ENCODE results near the gene TBC1D22A. TPM values are rescaled to one million over a fixed set of nuclear protein-coding genes. Genes with fewer than 3 reads are reported as not detected.
A peak's percentile ranks its signal among the peaks of the same experiment; 100 is the strongest.

Gene TBC1D22A
- total RNA-seq, 1 experiment from 2014 or later, result 20.9 TPM

DNA sequence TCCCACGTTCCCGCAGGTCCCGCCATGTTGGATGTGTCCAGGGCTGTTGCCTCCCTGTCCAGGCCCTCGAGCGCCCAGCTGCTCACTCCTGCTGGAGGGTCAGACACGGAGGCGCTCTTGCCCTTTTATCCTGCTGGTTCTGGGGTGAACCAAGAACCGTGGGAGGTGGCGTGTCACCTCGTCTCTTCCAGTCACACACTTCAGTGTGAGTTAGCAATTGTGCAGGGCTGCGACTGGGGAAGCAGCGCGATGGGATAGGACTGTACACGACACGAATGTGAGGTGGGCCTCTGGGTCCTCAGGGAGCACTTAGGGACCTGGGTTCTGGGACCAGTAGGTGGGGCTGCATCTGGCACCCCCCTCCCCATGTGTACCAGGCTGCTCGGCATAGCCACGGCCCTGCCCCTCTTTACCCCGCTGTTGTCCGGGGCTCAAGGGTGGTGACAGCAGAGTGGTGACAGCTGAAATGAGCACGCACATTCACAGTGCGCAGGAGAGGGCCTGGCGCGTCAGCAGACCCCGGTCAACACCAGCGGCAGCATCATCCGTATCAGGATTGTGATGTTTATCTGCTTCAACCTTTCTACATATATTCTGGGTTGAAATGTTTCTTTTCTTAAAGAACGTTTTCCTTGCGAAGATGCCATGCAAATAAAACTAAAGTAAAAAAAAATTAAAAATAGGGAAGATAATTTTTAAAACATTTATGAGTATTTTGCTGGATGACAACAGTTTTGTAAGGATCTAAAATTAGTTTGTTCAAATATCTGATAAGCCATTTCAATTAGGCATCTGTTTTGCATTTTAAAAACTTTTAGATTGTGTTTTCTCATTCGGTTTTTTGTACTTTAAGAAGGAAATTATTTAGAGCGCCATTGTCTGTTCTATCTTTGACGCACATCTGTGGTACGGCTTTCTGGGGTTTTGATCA, 210.7 kb downstream of the TBC1D22A start:
- H3K4me3 ChIP-seq (replicated peaks in 1 of 2; ENCODE audit: low read depth in 1 of 2, low read length in 2 of 2), result no peak overlapping the region
- no peak for DNase-seq (ENCODE audit: low read depth, low spot score)
- no TSS peak for BruUV-seq (replicated peaks)
- intact Hi-C loops (cut with micrococcal nuclease), result no loop called here
- no peak overlapping the region for H2AFZ ChIP-seq (ENCODE audit: low read depth, low read length, poor library complexity, severe bottlenecking)
- no peaks in the 10 kb centered on the region for H3K27me3 ChIP-seq (ENCODE audit: insufficient read depth, low read length)
- TF ChIP-seq FOSL1 (IDR thresholded peaks at IDR 0.05; ENCODE audit: low read depth) (no peak), ELF1 (IDR thresholded peaks at IDR 0.05; ENCODE audit: borderline replicate concordance, low read depth) (no peak), ZFX (IDR thresholded peaks at IDR 0.05) (no peak)
- TF ChIP-seq, protein P1, sequence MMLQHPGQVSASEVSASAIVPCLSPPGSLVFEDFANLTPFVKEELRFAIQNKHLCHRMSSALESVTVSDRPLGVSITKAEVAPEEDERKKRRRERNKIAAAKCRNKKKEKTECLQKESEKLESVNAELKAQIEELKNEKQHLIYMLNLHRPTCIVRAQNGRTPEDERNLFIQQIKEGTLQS (IDR thresholded peaks at IDR 0.05), result no peak
- H3K9me2 ChIP-seq (ENCODE audit: insufficient read depth), result no peaks in the 10 kb centered on the region
- no peak overlapping the region for H3K9ac ChIP-seq (ENCODE audit: low read length)
- no peak overlapping the region for H3K4me2 ChIP-seq (ENCODE audit: low read length)
- H3K9me3 ChIP-seq (ENCODE audit: control insufficient read depth in 1 of 2, insufficient read depth in 1 of 2, low read depth in 1 of 2, low read length in 2 of 2), result no peaks in the 10 kb centered on the region
- RAD21 ChIA-PET (ENCODE audit: low non-redundant PET in 1 of 2, low total read pairs in 2 of 2, uncharacterized antibody in 2 of 2, unreplicated experiment in 2 of 2), result no interaction called here
- CTCF ChIA-PET, result no interaction called here
- H3K79me2 ChIP-seq (ENCODE audit: insufficient read depth, low read length), result no peaks in the 10 kb centered on the region
- H4K20me1 ChIP-seq (ENCODE audit: insufficient read depth), result no peaks in the 10 kb centered on the region
- H3K36me3 ChIP-seq (ENCODE audit: control insufficient read depth in 1 of 2, insufficient read depth in 2 of 2, low read length in 2 of 2), result no peaks in the 10 kb centered on the region
- no peak overlapping the region for H3K27ac ChIP-seq (ENCODE audit: low read depth, low read length)
- H3K4me1 ChIP-seq (ENCODE audit: control insufficient read depth in 1 of 2, insufficient read depth in 2 of 2, low read length in 2 of 2), result peaks cover 5 to 9% of the 10 kb centered on the region in 2 experiments; a peak in 1 of 4 replicates
- ATAC-seq, result no peak
- POLR2A ChIA-PET, result no interaction called here

DNA sequence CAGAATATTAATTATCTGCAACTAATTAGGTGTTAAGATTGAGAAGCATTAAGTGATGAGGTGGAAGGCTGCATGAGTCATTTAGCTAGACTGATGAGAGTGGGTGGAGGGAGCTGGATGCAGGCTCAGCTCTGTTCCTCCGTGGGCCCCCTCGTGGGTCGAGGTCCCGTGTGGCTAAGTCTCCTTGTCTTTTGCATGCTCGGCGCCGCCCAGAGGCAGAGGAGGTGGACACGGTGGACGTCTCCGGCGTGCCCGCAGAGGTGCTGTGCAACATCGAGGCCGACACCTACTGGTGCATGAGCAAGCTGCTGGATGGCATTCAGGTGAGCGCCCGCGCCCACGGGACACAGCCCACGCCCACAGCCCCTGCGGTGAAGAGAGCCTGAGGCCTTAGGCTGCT, 211.6 kb downstream of the TBC1D22A start:
- ATAC-seq (peak; percentile 54; the same call in 1 of the 2 replicates), DNase-seq (ENCODE audit: low read depth, low spot score) (no peak)
- Histone ChIP-seq H3K9ac (ENCODE audit: low read length) (no peak overlapping the region), H3K27ac (ENCODE audit: low read depth, low read length) (no peak overlapping the region), H3K4me1 (ENCODE audit: control insufficient read depth in 1 of 2, insufficient read depth in 2 of 2, low read length in 2 of 2) (peaks cover 5 to 9% of the 10 kb centered on the region in 2 experiments; a peak in 1 of 4 replicates), H3K79me2 (ENCODE audit: insufficient read depth, low read length) (no peaks in the 10 kb centered on the region), H3K9me3 (ENCODE audit: control insufficient read depth in 1 of 2, insufficient read depth in 1 of 2, low read depth in 1 of 2, low read length in 2 of 2) (no peaks in the 10 kb centered on the region), H3K27me3 (ENCODE audit: insufficient read depth, low read length) (no peaks in the 10 kb centered on the region), H3K4me3 (replicated peaks in 1 of 2; ENCODE audit: low read depth in 1 of 2, low read length in 2 of 2) (no peak overlapping the region), H2AFZ (ENCODE audit: low read depth, low read length, poor library complexity, severe bottlenecking) (no peak overlapping the region), H3K9me2 (ENCODE audit: insufficient read depth) (no peaks in the 10 kb centered on the region), H3K36me3 (ENCODE audit: control insufficient read depth in 1 of 2, insufficient read depth in 2 of 2, low read length in 2 of 2) (no peaks in the 10 kb centered on the region), H3K4me2 (ENCODE audit: low read length) (no peak overlapping the region; the same call in 1 of the 2 replicates), H4K20me1 (ENCODE audit: insufficient read depth) (no peaks in the 10 kb centered on the region)
- intact Hi-C loops (cut with micrococcal nuclease), result no loop called here
- ChIA-PET CTCF (no interaction called here), RAD21 (ENCODE audit: low non-redundant PET in 1 of 2, low total read pairs in 2 of 2, uncharacterized antibody in 2 of 2, unreplicated experiment in 2 of 2) (no interaction called here), POLR2A (no interaction called here)
- no TSS peak for BruUV-seq (replicated peaks)
- TF ChIP-seq SRF (IDR thresholded peaks at IDR 0.05; ENCODE audit: low read depth) (no peak), ZFX (IDR thresholded peaks at IDR 0.05) (no peak), RAD21 (IDR thresholded peaks at IDR 0.05; ENCODE audit: low read depth) (no peak), FOSL1 (IDR thresholded peaks at IDR 0.05; ENCODE audit: low read depth) (no peak), POLR2AphosphoS5 (IDR thresholded peaks at IDR 0.05; ENCODE audit: low read depth, low read length) (no peak), EGR1 (IDR thresholded peaks at IDR 0.05; ENCODE audit: low read depth) (no peak), POLR2A (IDR thresholded peaks at IDR 0.05; ENCODE audit: borderline replicate concordance, extremely low read depth, insufficient read depth, insufficient read length) (no peak), CEBPB (IDR thresholded peaks at IDR 0.05; ENCODE audit: low read depth) (no peak), EZH2phosphoT487 (IDR thresholded peaks at IDR 0.05; ENCODE audit: borderline replicate concordance) (no peak), SIN3A (IDR thresholded peaks at IDR 0.05; ENCODE audit: low read depth) (no peak), ELF1 (IDR thresholded peaks at IDR 0.05; ENCODE audit: borderline replicate concordance, low read depth) (no peak), EZH2 (IDR thresholded peaks at IDR 0.05) (no peak), ZNF274 (IDR thresholded peaks at IDR 0.05; ENCODE audit: low read depth, low read length) (no peak), CBX3 (IDR thresholded peaks at IDR 0.05; ENCODE audit: low read depth) (no peak)
- TF ChIP-seq, protein P2, sequence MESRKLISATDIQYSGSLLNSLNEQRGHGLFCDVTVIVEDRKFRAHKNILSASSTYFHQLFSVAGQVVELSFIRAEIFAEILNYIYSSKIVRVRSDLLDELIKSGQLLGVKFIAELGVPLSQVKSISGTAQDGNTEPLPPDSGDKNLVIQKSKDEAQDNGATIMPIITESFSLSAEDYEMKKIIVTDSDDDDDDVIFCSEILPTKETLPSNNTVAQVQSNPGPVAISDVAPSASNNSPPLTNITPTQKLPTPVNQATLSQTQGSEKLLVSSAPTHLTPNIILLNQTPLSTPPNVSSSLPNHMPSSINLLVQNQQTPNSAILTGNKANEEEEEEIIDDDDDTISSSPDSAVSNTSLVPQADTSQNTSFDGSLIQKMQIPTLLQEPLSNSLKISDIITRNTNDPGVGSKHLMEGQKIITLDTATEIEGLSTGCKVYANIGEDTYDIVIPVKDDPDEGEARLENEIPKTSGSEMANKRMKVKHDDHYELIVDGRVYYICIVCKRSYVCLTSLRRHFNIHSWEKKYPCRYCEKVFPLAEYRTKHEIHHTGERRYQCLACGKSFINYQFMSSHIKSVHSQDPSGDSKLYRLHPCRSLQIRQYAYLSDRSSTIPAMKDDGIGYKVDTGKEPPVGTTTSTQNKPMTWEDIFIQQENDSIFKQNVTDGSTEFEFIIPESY (IDR thresholded peaks at IDR 0.05; ENCODE audit: extremely low read depth, insufficient replicate concordance, low read length), result no peak
- TF ChIP-seq, protein P3, sequence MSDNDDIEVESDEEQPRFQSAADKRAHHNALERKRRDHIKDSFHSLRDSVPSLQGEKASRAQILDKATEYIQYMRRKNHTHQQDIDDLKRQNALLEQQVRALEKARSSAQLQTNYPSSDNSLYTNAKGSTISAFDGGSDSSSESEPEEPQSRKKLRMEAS (IDR thresholded peaks at IDR 0.05), result no peak
- TF ChIP-seq, protein P1 (IDR thresholded peaks at IDR 0.05), result no peak
